ENCODE measurements around the gene GRPEL1.
"Not testable (repeated sequence)": the region's sequence is repeated elsewhere in the genome, so short reads cannot be mapped to it uniquely, and the experiment has no call there.

GRPEL1 gene

GRCh38 chr4:7079483-7079882 lies 11.6 kb upstream of the GRPEL1 start:
- not testable (repeated sequence) for H3K4me1 Mint-ChIP-seq; H3K36me3 Mint-ChIP-seq; H3K9me3 Mint-ChIP-seq; H3K4me3 Mint-ChIP-seq; ATAC-seq (ENCODE audit: low read depth); DNase-seq (ENCODE audit: low spot score in 2 of 2); H3K27ac Mint-ChIP-seq
- H3K27me3 Mint-ChIP-seq = peaks cover 14% of the 10 kb centered on the region

- no peak for DNase-seq (ENCODE audit: low spot score in 2 of 2)
- Mint-ChIP-seq H3K27me3 (peaks cover 6% of the 10 kb centered on the region), H3K27ac (no peak overlapping the region), H3K4me3 (no peak overlapping the region), H3K9me3 (peaks cover 3% of the 10 kb centered on the region), H3K36me3 (no peaks in the 10 kb centered on the region), H3K4me1 (no peaks in the 10 kb centered on the region)
- ATAC-seq (ENCODE audit: low read depth) = no peak
These were observed 10.2 kb upstream of the GRPEL1 start for GRCh38 chr4:7078025-7078424.

GRCh38 chr4:7077371-7077770 lies 9.5 kb upstream of the GRPEL1 start:
- Mint-ChIP-seq H3K4me1 (no peaks in the 10 kb centered on the region), H3K4me3 (no peak overlapping the region), H3K27me3 (peaks cover 2% of the 10 kb centered on the region), H3K27ac (no peak overlapping the region), H3K9me3 (peaks cover 3% of the 10 kb centered on the region), H3K36me3 (no peaks in the 10 kb centered on the region)
- DNase-seq (ENCODE audit: low spot score in 2 of 2) = no peak
- no peak for ATAC-seq (ENCODE audit: low read depth)

GRCh38 chr4:7076696-7077082 lies 8.8 kb upstream of the GRPEL1 start:
- no peak for ATAC-seq (ENCODE audit: low read depth)
- H3K4me1 Mint-ChIP-seq = no peaks in the 10 kb centered on the region
- no peak for DNase-seq (ENCODE audit: low spot score in 2 of 2)
- H3K27me3 Mint-ChIP-seq = peaks cover 2% of the 10 kb centered on the region
- no peak overlapping the region for H3K4me3 Mint-ChIP-seq
- H3K36me3 Mint-ChIP-seq = no peaks in the 10 kb centered on the region
- H3K9me3 Mint-ChIP-seq = peaks cover 3% of the 10 kb centered on the region
- no peak overlapping the region for H3K27ac Mint-ChIP-seq

- H3K27me3 Mint-ChIP-seq = peaks cover 2% of the 10 kb centered on the region
- no peaks in the 10 kb centered on the region for H3K36me3 Mint-ChIP-seq
- no peak overlapping the region for H3K27ac Mint-ChIP-seq
- no peaks in the 10 kb centered on the region for H3K4me1 Mint-ChIP-seq
- no peak for ATAC-seq (ENCODE audit: low read depth)
- no peak overlapping the region for H3K4me3 Mint-ChIP-seq
- peaks cover 3% of the 10 kb centered on the region for H3K9me3 Mint-ChIP-seq
- DNase-seq (ENCODE audit: low spot score in 2 of 2) = no peak
These were observed 8.3 kb upstream of the GRPEL1 start for GRCh38 chr4:7075962-7076695.

GRCh38 chr4:7074426-7074825 lies 6.6 kb upstream of the GRPEL1 start:
- Mint-ChIP-seq H3K9me3 (peaks cover 1% of the 10 kb centered on the region), H3K27me3 (peaks cover 3% of the 10 kb centered on the region), H3K27ac (no peak overlapping the region), H3K4me3 (no peak overlapping the region), H3K36me3 (no peaks in the 10 kb centered on the region), H3K4me1 (peaks cover 7% of the 10 kb centered on the region)
- DNase-seq (ENCODE audit: low spot score in 2 of 2) (no peak), ATAC-seq (ENCODE audit: low read depth) (no peak)

GRCh38 chr4:7073526-7074390 lies 5.9 kb upstream of the GRPEL1 start:
- no peak overlapping the region for H3K4me3 Mint-ChIP-seq
- DNase-seq (ENCODE audit: low spot score in 2 of 2) = no peak
- no peak for ATAC-seq (ENCODE audit: low read depth)
- H3K4me1 Mint-ChIP-seq = peaks cover 10% of the 10 kb centered on the region
- no peak overlapping the region for H3K27ac Mint-ChIP-seq
- no peaks in the 10 kb centered on the region for H3K9me3 Mint-ChIP-seq
- H3K36me3 Mint-ChIP-seq = no peaks in the 10 kb centered on the region
- H3K27me3 Mint-ChIP-seq = peaks cover 2% of the 10 kb centered on the region

GRCh38 chr4:7073059-7073458 lies 5.2 kb upstream of the GRPEL1 start:
- H3K27me3 Mint-ChIP-seq = peaks cover 2% of the 10 kb centered on the region
- no peak for ATAC-seq (ENCODE audit: low read depth)
- H3K4me3 Mint-ChIP-seq = no peak overlapping the region
- H3K9me3 Mint-ChIP-seq = no peaks in the 10 kb centered on the region
- H3K4me1 Mint-ChIP-seq = peaks cover 13% of the 10 kb centered on the region
- no peaks in the 10 kb centered on the region for H3K36me3 Mint-ChIP-seq
- H3K27ac Mint-ChIP-seq = no peak overlapping the region
- no peak for DNase-seq (ENCODE audit: low spot score in 2 of 2)

GRCh38 chr4:7070729-7071511 lies 3.1 kb upstream of the GRPEL1 start:
- no peaks in the 10 kb centered on the region for H3K36me3 Mint-ChIP-seq
- no peaks in the 10 kb centered on the region for H3K9me3 Mint-ChIP-seq
- H3K27me3 Mint-ChIP-seq = peaks cover 2% of the 10 kb centered on the region
- no peak overlapping the region for H3K27ac Mint-ChIP-seq
- DNase-seq (ENCODE audit: low spot score in 2 of 2) (peak; percentile 91 to 92), ATAC-seq (ENCODE audit: low read depth) (peak; percentile 23)
- no peak overlapping the region for H3K4me3 Mint-ChIP-seq
- H3K4me1 Mint-ChIP-seq = peaks cover 21% of the 10 kb centered on the region

- H3K27ac Mint-ChIP-seq = peak overlapping the region; percentile 75
- no peaks in the 10 kb centered on the region for H3K9me3 Mint-ChIP-seq
- DNase-seq (ENCODE audit: low spot score in 2 of 2) (no peak), ATAC-seq (ENCODE audit: low read depth) (no peak)
- H3K4me3 Mint-ChIP-seq = peak overlapping the region; percentile 87
- H3K27me3 Mint-ChIP-seq = peaks cover 2% of the 10 kb centered on the region
- H3K4me1 Mint-ChIP-seq = peaks cover 27% of the 10 kb centered on the region
- no peaks in the 10 kb centered on the region for H3K36me3 Mint-ChIP-seq
These were observed 1.0 kb upstream of the GRPEL1 start for GRCh38 chr4:7068883-7069282.

- Mint-ChIP-seq H3K36me3 (peaks cover 2% of the 10 kb centered on the region), H3K9me3 (no peaks in the 10 kb centered on the region), H3K27ac (peak overlapping the region; percentile 75), H3K4me3 (peak overlapping the region; percentile 87), H3K4me1 (peaks cover 27% of the 10 kb centered on the region), H3K27me3 (peaks cover 2% of the 10 kb centered on the region)
- ATAC-seq (ENCODE audit: low read depth) (peak; percentile 23), DNase-seq (ENCODE audit: low spot score in 2 of 2) (no peak)
These were observed 497 bp upstream of the GRPEL1 start for GRCh38 chr4:7068279-7068842.

GRCh38 chr4:7067126-7067451 lies 775 bp downstream of the GRPEL1 start:
- Mint-ChIP-seq H3K27ac (peak overlapping the region; percentile 89), H3K4me1 (peaks cover 27% of the 10 kb centered on the region), H3K9me3 (no peaks in the 10 kb centered on the region), H3K27me3 (peaks cover 2% of the 10 kb centered on the region), H3K36me3 (peaks cover 4% of the 10 kb centered on the region), H3K4me3 (peak overlapping the region; percentile 89)
- no peak for ATAC-seq (ENCODE audit: low read depth)
- no peak for DNase-seq (ENCODE audit: low spot score in 2 of 2)

- H3K36me3 Mint-ChIP-seq = peaks cover 4% of the 10 kb centered on the region
- no peak for DNase-seq (ENCODE audit: low spot score in 2 of 2)
- peaks cover 2% of the 10 kb centered on the region for H3K27me3 Mint-ChIP-seq
- peak overlapping the region; percentile 89 for H3K4me3 Mint-ChIP-seq
- no peaks in the 10 kb centered on the region for H3K9me3 Mint-ChIP-seq
- peak overlapping the region; percentile 89 for H3K27ac Mint-ChIP-seq
- ATAC-seq (ENCODE audit: low read depth) = no peak
- peaks cover 27% of the 10 kb centered on the region for H3K4me1 Mint-ChIP-seq
These were observed 1.4 kb downstream of the GRPEL1 start for GRCh38 chr4:7066493-7066892.

GRCh38 chr4:7066006-7066405 lies 1.9 kb downstream of the GRPEL1 start:
- DNase-seq (ENCODE audit: low spot score in 2 of 2) (no peak), ATAC-seq (ENCODE audit: low read depth) (no peak)
- Mint-ChIP-seq H3K4me1 (peaks cover 27% of the 10 kb centered on the region), H3K27ac (no peak overlapping the region), H3K36me3 (peaks cover 8% of the 10 kb centered on the region), H3K4me3 (peak overlapping the region; percentile 11), H3K9me3 (no peaks in the 10 kb centered on the region), H3K27me3 (peaks cover 2% of the 10 kb centered on the region)
